ENCODE measurements around the gene BCL2L1. TPM values are rescaled to one million over a fixed set of nuclear protein-coding genes. Genes with fewer than 3 reads are reported as not detected.

The BCL2L1 gene
- total RNA-seq, 1 donor from 2014 or later, result 174 TPM

- peak overlapping the region; percentile 99 for H3K27ac ChIP-seq
- intact Hi-C loops (cut with DNase I), result no loop called here
- no peak for DNase-seq
- ATAC-seq, result no peak
- H3K4me1 ChIP-seq, result peaks cover 78% of the 10 kb centered on the region
- H3K36me3 ChIP-seq, result peaks cover 52% of the 10 kb centered on the region
- no peak for TF ChIP-seq CTCF (IDR thresholded peaks at IDR 0.05)
- peak overlapping the region; percentile 84 for H3K4me3 ChIP-seq
- H3K27me3 ChIP-seq, result no peaks in the 10 kb centered on the region
- no peaks in the 10 kb centered on the region for H3K9me3 ChIP-seq
Measured at GRCh38 chr20:31717478-31718201, 5.0 kb downstream of the BCL2L1 start.

GRCh38 chr20:31716818-31717477, 5.7 kb downstream of the BCL2L1 start:
- H3K27ac ChIP-seq, result peak overlapping the region; percentile 99
- intact Hi-C loops (cut with DNase I), result no loop called here

DNA sequence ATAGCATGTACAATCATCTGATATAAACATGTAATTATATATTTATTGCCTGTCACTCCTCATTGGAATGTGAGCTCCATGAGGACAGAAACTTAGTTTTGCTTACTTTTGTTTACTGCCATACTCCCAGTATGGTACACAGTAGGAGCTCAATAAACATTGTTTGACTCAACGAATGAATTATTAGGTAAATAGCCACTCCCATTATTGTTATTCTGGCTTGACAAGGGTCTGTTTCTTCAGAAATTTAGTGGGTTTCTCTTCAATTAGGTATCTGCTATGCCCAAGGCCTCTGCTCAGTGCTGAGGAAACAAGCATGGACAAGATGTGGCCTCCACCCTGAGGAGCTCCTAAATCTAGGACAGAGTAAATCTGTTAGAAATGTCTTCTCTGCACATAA, 6.3 kb downstream of the BCL2L1 start:
- H3K9me3 ChIP-seq, result no peaks in the 10 kb centered on the region
- no peaks in the 10 kb centered on the region for H3K27me3 ChIP-seq
- ATAC-seq (no peak), DNase-seq (no peak)
- H3K4me1 ChIP-seq, result peaks cover 91% of the 10 kb centered on the region
- peak overlapping the region; percentile 84 for H3K4me3 ChIP-seq
- peak overlapping the region; percentile 99 for H3K27ac ChIP-seq
- intact Hi-C loops (cut with DNase I), result no loop called here
- peaks cover 60% of the 10 kb centered on the region for H3K36me3 ChIP-seq
- TF ChIP-seq CTCF (IDR thresholded peaks at IDR 0.05), result no peak

More at GRCh38 chr20:31716818-31717477, 5.7 kb downstream of the BCL2L1 start:
- H3K4me1 ChIP-seq, result peaks cover 85% of the 10 kb centered on the region
- DNase-seq, result no peak
- peak overlapping the region; percentile 84 for H3K4me3 ChIP-seq
- no peaks in the 10 kb centered on the region for H3K27me3 ChIP-seq
- ATAC-seq, result no peak
- no peak for TF ChIP-seq CTCF (IDR thresholded peaks at IDR 0.05)
- no peaks in the 10 kb centered on the region for H3K9me3 ChIP-seq
- peaks cover 59% of the 10 kb centered on the region for H3K36me3 ChIP-seq

GRCh38 chr20:31715766-31716165, 6.9 kb downstream of the BCL2L1 start:
- peaks cover 60% of the 10 kb centered on the region for H3K36me3 ChIP-seq
- no peak for ATAC-seq
- intact Hi-C loops (cut with DNase I), result no loop called here
- H3K27ac ChIP-seq, result peak overlapping the region; percentile 99
- peaks cover 96% of the 10 kb centered on the region for H3K4me1 ChIP-seq
- peak overlapping the region; percentile 84 for H3K4me3 ChIP-seq
- H3K9me3 ChIP-seq, result no peaks in the 10 kb centered on the region
- DNase-seq, result no peak
- no peaks in the 10 kb centered on the region for H3K27me3 ChIP-seq
- no peak for TF ChIP-seq CTCF (IDR thresholded peaks at IDR 0.05)

DNA sequence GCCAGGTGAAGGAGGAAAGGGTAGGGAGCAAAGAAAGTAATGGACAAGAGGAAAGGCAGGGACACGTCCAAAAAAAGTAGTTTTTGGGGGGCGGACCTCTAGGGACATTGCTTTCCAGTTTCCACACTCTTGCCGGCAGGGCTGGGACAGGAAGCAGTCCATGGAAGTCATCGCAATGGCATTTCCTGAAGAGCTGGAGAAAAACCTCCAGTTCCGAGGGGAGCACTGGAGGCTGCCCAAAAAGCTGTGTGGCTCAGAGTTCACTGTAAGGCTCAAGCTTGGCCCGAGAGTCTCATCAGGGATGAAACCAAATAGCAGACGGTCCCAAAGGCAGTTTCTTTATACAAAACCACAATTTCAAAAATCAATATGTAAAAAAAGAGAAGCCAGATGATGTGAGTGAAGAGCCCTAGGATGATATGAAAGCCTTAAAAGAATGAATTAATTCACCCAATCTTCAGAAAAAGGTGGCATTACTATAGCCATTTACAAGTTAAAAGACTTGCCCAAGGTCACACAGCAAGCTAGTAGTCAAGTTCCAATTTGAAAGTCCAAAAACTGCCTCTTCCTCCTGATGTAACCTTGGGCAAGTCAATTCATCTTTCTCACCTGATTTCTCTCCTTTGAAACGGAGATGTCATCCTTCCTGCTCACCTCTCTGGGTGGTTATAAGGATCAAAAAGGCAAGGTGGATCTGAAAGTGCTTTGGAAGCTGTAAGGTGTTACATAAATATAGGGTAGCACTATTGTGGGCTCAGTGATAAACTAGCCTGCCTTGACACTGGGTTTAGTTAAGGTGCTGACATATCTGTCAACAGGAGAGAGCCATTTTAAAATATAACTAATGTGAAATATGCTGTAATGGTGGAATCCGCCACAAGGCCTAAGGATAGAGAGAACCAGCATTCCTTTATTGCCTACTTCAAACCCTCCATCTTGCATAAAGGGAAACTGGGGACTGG, 9.1 kb downstream of the BCL2L1 start:
- Histone ChIP-seq H3K27me3 (no peaks in the 10 kb centered on the region), H3K4me3 (peak overlapping the region; percentile 34), H3K36me3 (peaks cover 67% of the 10 kb centered on the region), H3K4me1 (peaks cover 94% of the 10 kb centered on the region), H3K27ac (peak overlapping the region; percentile 95), H3K9me3 (no peaks in the 10 kb centered on the region)
- peak; percentile 73 for DNase-seq
- TF ChIP-seq CTCF (IDR thresholded peaks at IDR 0.05), result no peak
- intact Hi-C loops (cut with DNase I), result no loop called here
- ATAC-seq, result peak; percentile 61

Data from upper lobe of right lung (tissue), 1 donor.